ENCODE data around the gene SLC4A2.
"Not testable (repeated sequence)": the region's sequence is repeated elsewhere in the genome, so short reads cannot be mapped to it uniquely, and the experiment has no call there.

Gene SLC4A2
- total RNA-seq = 45.0 to 112 (median 67.1) reads per million in 9 experiments

- peaks cover 0 to 4% of the 10 kb centered on the region in 2 donors for H3K27me3 Mint-ChIP-seq
- peak; percentile 50 to 67 (median 65) for DNase-seq
- peaks cover 37 to 41% of the 10 kb centered on the region in 2 donors for H3K4me1 Mint-ChIP-seq (ENCODE audit: low read depth in 2 of 2)
- no peaks in the 10 kb centered on the region for H3K9me3 Mint-ChIP-seq
- H3K27ac Mint-ChIP-seq = peak within 1 kb of the TSS; percentile 82 to 97
- H3K36me3 Mint-ChIP-seq (ENCODE audit: insufficient read depth) = peaks cover 13% of the 10 kb centered on the region
- ATAC-seq (replicated peaks) = peak; percentile 16
- H3K4me3 Mint-ChIP-seq = peak within 1 kb of the TSS; percentile 95 to 97
Measured at GRCh38 chr7:151059367-151060112, at the start of gene SLC4A2. TSS of gene SLC4A2 (plus strand) at chr7:151059589. CDS start at chr7:151061988, 2,399 bp downstream.

- Mint-ChIP-seq H3K36me3 (ENCODE audit: insufficient read depth) (peaks cover 29% of the 10 kb centered on the region), H3K27me3 (no peaks in the 10 kb centered on the region), H3K4me3 (peak overlapping the region; percentile 55 to 65), H3K9me3 (no peaks in the 10 kb centered on the region), H3K4me1 (ENCODE audit: low read depth in 2 of 2) (peaks cover 47% of the 10 kb centered on the region in 2 donors), H3K27ac (peak overlapping the region in 1 of 2 donors; percentile 97)
- no peak for ATAC-seq (replicated peaks)
- no peak for DNase-seq
Measured at GRCh38 chr7:151010037-151010306, 49.4 kb upstream of the SLC4A2 start.

GRCh38 chr7:151010307-151011096 is 48.9 kb upstream of the SLC4A2 start:
- Mint-ChIP-seq H3K36me3 (ENCODE audit: insufficient read depth) (peaks cover 30% of the 10 kb centered on the region), H3K4me3 (peak overlapping the region; percentile 55 to 65), H3K27me3 (no peaks in the 10 kb centered on the region), H3K9me3 (no peaks in the 10 kb centered on the region), H3K27ac (peak overlapping the region; percentile 97 to 98), H3K4me1 (ENCODE audit: low read depth in 2 of 2) (peaks cover 51 to 53% of the 10 kb centered on the region in 2 donors)
- peak; percentile 16 for ATAC-seq (replicated peaks)
- DNase-seq = peak in 2 of 3 experiments; percentile 29 to 34

GRCh38 chr7:151011097-151011409 is 48.3 kb upstream of the SLC4A2 start:
- Mint-ChIP-seq H3K36me3 (ENCODE audit: insufficient read depth) (peaks cover 30% of the 10 kb centered on the region), H3K27ac (peak overlapping the region; percentile 97 to 98), H3K9me3 (no peaks in the 10 kb centered on the region), H3K27me3 (no peaks in the 10 kb centered on the region), H3K4me1 (ENCODE audit: low read depth in 2 of 2) (peaks cover 53 to 55% of the 10 kb centered on the region in 2 donors), H3K4me3 (peak overlapping the region; percentile 55 to 65)
- no peak for DNase-seq
- ATAC-seq (replicated peaks) = no peak

GRCh38 chr7:151011616-151012015 is 47.8 kb upstream of the SLC4A2 start:
- H3K4me3 Mint-ChIP-seq = peak overlapping the region; percentile 26 to 46
- H3K36me3 Mint-ChIP-seq (ENCODE audit: insufficient read depth) = peaks cover 33% of the 10 kb centered on the region
- not testable (repeated sequence) for H3K27me3 Mint-ChIP-seq; DNase-seq; H3K9me3 Mint-ChIP-seq; ATAC-seq (replicated peaks)
- peak overlapping the region; percentile 97 to 98 for H3K27ac Mint-ChIP-seq
- peaks cover 55% of the 10 kb centered on the region in 2 donors for H3K4me1 Mint-ChIP-seq (ENCODE audit: low read depth in 2 of 2)

- Mint-ChIP-seq H3K9me3 (no peaks in the 10 kb centered on the region), H3K4me3 (peak overlapping the region; percentile 26 to 46), H3K36me3 (ENCODE audit: insufficient read depth) (peaks cover 34% of the 10 kb centered on the region), H3K27me3 (no peaks in the 10 kb centered on the region), H3K27ac (peak overlapping the region; percentile 97 to 98), H3K4me1 (ENCODE audit: low read depth in 2 of 2) (peaks cover 54 to 56% of the 10 kb centered on the region in 2 donors)
- ATAC-seq (replicated peaks) (no peak), DNase-seq (no peak)
Measured at GRCh38 chr7:151012031-151012692, 47.2 kb upstream of the SLC4A2 start.

- H3K4me1 Mint-ChIP-seq (ENCODE audit: low read depth in 2 of 2) = peaks cover 51 to 54% of the 10 kb centered on the region in 2 donors
- no peak for DNase-seq
- no peaks in the 10 kb centered on the region for H3K9me3 Mint-ChIP-seq
- H3K4me3 Mint-ChIP-seq = peak overlapping the region; percentile 26 to 46
- ATAC-seq (replicated peaks) = no peak
- H3K27ac Mint-ChIP-seq = peak overlapping the region; percentile 97 to 98
- H3K36me3 Mint-ChIP-seq (ENCODE audit: insufficient read depth) = peaks cover 34% of the 10 kb centered on the region
- H3K27me3 Mint-ChIP-seq = peaks cover 0 to 2% of the 10 kb centered on the region in 2 donors
Measured at GRCh38 chr7:151012911-151013347, 46.5 kb upstream of the SLC4A2 start.

GRCh38 chr7:151013356-151013732 is 46.0 kb upstream of the SLC4A2 start:
- Mint-ChIP-seq H3K4me3 (peak overlapping the region; percentile 84 to 89), H3K27ac (peak overlapping the region; percentile 97 to 98), H3K36me3 (ENCODE audit: insufficient read depth) (peaks cover 38% of the 10 kb centered on the region)

GRCh38 chr7:151013733-151014497 is 45.5 kb upstream of the SLC4A2 start:
- peaks cover 50 to 52% of the 10 kb centered on the region in 2 donors for H3K4me1 Mint-ChIP-seq (ENCODE audit: low read depth in 2 of 2)
- DNase-seq (peak; percentile 89 to 96 (median 95)), ATAC-seq (replicated peaks) (peak; percentile 75)
- peak overlapping the region; percentile 84 to 89 for H3K4me3 Mint-ChIP-seq
- H3K36me3 Mint-ChIP-seq (ENCODE audit: insufficient read depth) = peaks cover 40% of the 10 kb centered on the region
- H3K27me3 Mint-ChIP-seq = peaks cover 5 to 12% of the 10 kb centered on the region in 2 donors
- no peaks in the 10 kb centered on the region for H3K9me3 Mint-ChIP-seq
- peak overlapping the region; percentile 97 to 98 for H3K27ac Mint-ChIP-seq

More at GRCh38 chr7:151013356-151013732, 46.0 kb upstream of the SLC4A2 start:
- Mint-ChIP-seq H3K9me3 (no peaks in the 10 kb centered on the region), H3K4me1 (ENCODE audit: low read depth in 2 of 2) (peaks cover 51 to 53% of the 10 kb centered on the region in 2 donors), H3K27me3 (peaks cover 2 to 6% of the 10 kb centered on the region in 2 donors)
- ATAC-seq (replicated peaks) (no peak), DNase-seq (no peak)

GRCh38 chr7:151014950-151015349 is 44.4 kb upstream of the SLC4A2 start:
- ATAC-seq (replicated peaks) = no peak

GRCh38 chr7:151015967-151016366 is 43.4 kb upstream of the SLC4A2 start:
- peaks cover 24 to 32% of the 10 kb centered on the region in 2 donors for H3K27me3 Mint-ChIP-seq
- no peak overlapping the region for H3K4me3 Mint-ChIP-seq
- H3K27ac Mint-ChIP-seq = peak overlapping the region; percentile 97 to 98
- no peak for DNase-seq
- no peak for ATAC-seq (replicated peaks)
- peaks cover 37% of the 10 kb centered on the region for H3K36me3 Mint-ChIP-seq (ENCODE audit: insufficient read depth)
- H3K4me1 Mint-ChIP-seq (ENCODE audit: low read depth in 2 of 2) = peaks cover 46 to 49% of the 10 kb centered on the region in 2 donors
- H3K9me3 Mint-ChIP-seq = no peaks in the 10 kb centered on the region

More at GRCh38 chr7:151014950-151015349, 44.4 kb upstream of the SLC4A2 start:
- peak overlapping the region; percentile 84 to 89 for H3K4me3 Mint-ChIP-seq
- peak overlapping the region; percentile 97 to 98 for H3K27ac Mint-ChIP-seq
- H3K9me3 Mint-ChIP-seq = no peaks in the 10 kb centered on the region
- H3K36me3 Mint-ChIP-seq (ENCODE audit: insufficient read depth) = peaks cover 40% of the 10 kb centered on the region
- peaks cover 55 to 57% of the 10 kb centered on the region in 2 donors for H3K4me1 Mint-ChIP-seq (ENCODE audit: low read depth in 2 of 2)
- H3K27me3 Mint-ChIP-seq = peaks cover 14 to 22% of the 10 kb centered on the region in 2 donors
- no peak for DNase-seq

GRCh38 chr7:151016505-151016904 is 42.9 kb upstream of the SLC4A2 start:
- no peak for DNase-seq
- ATAC-seq (replicated peaks) = no peak
- Mint-ChIP-seq H3K27me3 (peaks cover 29 to 38% of the 10 kb centered on the region in 2 donors), H3K36me3 (ENCODE audit: insufficient read depth) (peaks cover 35% of the 10 kb centered on the region), H3K4me1 (ENCODE audit: low read depth in 2 of 2) (peaks cover 44 to 48% of the 10 kb centered on the region in 2 donors), H3K9me3 (no peaks in the 10 kb centered on the region), H3K27ac (peak overlapping the region; percentile 61 to 77), H3K4me3 (no peak overlapping the region)

All from effector memory CD8-positive, alpha-beta T cell (primary cell).